IPS-15b (cell line): ENCODE measurements around the gene CDC37.
A peak's percentile ranks its signal among the peaks of the same experiment; 100 is the strongest.
"Not testable (repeated sequence)": the region's sequence is repeated elsewhere in the genome, so short reads cannot be mapped to it uniquely, and the experiment has no call there.

ENCODE experiments used
- H3K27me3 ChIP-seq: one replicate; pipeline ENCODE4 v1.6.1; 2013; ENCODE audit warnings: low read length; ENCODE audit not compliant: control insufficient read depth, insufficient read depth
- H3K36me3 ChIP-seq: one replicate; pipeline ENCODE4 v1.6.1; 2013; ENCODE audit warnings: low read length; ENCODE audit not compliant: control insufficient read depth, insufficient read depth
- H3K4me1 ChIP-seq: one replicate; pipeline ENCODE4 v1.6.1; 2013; ENCODE audit warnings: mild to moderate bottlenecking, low read length; ENCODE audit not compliant: control insufficient read depth, insufficient read depth
- H3K4me3 ChIP-seq: one replicate; pipeline ENCODE4 v1.5.1; 2013; ENCODE audit warnings: low read depth, low read length
- H3K9ac ChIP-seq: one replicate; pipeline ENCODE4 v1.6.1; 2013; ENCODE audit warnings: low read depth, mild to moderate bottlenecking, low read length
- H3K9me3 ChIP-seq: one replicate; pipeline ENCODE4 v1.6.1; 2013; ENCODE audit warnings: mild to moderate bottlenecking, low read length; ENCODE audit not compliant: control insufficient read depth, insufficient read depth

CDC37 gene

DNA sequence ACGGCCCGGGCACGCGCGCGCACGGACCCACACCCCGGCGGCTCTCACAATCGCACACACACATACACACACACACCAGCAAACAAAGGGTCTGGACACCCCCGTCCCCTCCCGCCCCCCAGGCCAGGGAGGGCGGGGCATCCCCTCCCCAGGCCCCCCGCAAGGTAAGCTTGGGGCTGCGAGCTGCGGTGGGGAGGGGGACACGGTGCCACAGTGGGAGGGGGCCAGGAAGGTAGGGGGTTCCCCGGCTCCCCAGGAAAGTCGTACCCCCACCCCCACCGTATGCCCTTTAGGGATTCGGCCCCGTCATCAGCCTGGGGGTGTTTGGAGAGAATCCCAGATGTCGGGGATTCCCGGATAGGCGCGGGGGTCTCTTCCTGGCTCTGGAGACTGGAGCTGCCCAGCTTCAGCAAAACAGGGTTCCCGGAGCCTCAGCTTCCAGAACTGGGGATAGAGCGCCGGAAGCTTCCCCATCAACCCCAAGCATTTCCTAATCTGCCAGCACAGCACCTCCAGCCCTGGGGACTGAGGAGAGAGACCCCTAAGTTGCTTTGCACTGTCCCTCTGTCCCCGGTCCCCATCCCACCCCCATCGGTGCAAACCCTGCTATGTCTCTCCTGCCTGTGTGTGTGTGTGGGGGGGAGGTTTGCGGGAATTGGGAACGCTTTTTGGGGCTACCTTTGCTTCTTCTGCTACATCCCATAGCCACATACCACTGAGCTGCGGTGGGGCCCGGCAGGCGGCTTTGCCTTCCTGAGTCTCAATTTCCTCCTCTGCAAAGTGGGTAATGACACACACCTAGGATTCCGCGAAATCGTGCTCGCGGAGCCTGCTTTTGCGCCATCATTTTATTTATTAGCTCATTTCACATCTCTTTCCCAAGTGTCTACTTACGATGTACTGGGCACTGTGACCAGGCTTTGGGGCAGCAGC, 1.8 kb upstream of the CDC37 start:
- H3K4me1 ChIP-seq = peaks cover 2% of the 10 kb centered on the region
- peaks cover 22% of the 10 kb centered on the region for H3K27me3 ChIP-seq
- H3K4me3 ChIP-seq = peak overlapping the region; percentile 97
- H3K9ac ChIP-seq = no peak overlapping the region
- H3K36me3 ChIP-seq = no peaks in the 10 kb centered on the region
- H3K9me3 ChIP-seq = no peaks in the 10 kb centered on the region

DNA sequence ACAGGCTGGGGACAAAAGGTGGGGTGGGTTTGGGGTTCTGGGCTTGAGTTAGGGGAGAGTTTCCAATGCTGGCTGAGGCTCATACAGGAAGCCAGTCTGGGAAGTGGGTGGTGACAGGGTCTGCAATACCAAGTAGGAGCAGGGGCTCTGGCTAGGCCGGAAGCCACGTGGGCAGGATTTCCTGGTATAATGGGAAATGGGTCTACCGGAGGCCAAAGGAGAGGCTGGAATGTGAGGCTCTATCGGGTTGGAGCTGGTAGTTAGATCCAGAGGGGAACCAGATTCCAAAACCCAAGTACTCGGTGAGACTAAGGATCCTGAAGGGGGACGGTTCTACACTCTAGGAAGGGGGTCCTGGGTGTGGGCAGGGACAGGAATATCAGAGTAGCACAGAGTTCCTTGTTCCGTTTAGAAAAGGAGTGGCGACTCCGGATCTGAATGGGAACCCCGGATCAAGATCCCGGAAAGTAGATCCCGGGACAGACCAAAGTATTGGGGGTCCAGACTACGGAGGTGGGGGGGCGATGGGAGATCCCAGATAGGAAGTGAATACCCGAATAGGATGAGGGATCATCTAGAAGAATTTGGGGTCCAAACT, 802 bp downstream of the CDC37 start:
- H3K27me3 ChIP-seq = peaks cover 22% of the 10 kb centered on the region
- H3K36me3 ChIP-seq = peaks cover 3% of the 10 kb centered on the region
- H3K4me3 ChIP-seq = peak overlapping the region; percentile 97
- peak overlapping the region; percentile 92 for H3K9ac ChIP-seq
- peaks cover 2% of the 10 kb centered on the region for H3K4me1 ChIP-seq
- no peaks in the 10 kb centered on the region for H3K9me3 ChIP-seq

DNA sequence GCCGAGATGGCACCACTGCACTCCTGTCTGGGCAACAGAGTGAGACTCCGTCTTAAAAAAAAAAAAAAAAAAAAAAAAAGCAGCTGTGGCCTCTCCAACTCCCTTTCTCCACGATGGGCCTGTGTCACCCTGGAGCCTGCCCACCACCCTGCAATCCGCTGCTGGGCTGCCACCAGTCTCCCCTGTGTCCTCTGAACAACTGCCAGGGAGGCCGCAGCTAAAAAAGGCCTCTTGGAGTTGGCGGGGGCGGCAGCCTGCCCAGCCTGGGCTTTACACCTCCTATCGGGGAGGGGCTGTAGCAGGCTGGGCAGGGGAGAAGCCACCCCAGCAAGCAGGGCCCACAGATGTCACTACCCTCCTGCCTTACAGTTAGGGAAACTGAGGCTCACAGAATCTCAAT, 3.5 kb downstream of the CDC37 start:
- Histone ChIP-seq H3K36me3 (peaks cover 16% of the 10 kb centered on the region), H3K4me1 (peaks cover 2% of the 10 kb centered on the region), H3K27me3 (peaks cover 2% of the 10 kb centered on the region), H3K9ac (no peak overlapping the region), H3K4me3 (no peak overlapping the region), H3K9me3 (no peaks in the 10 kb centered on the region)

DNA sequence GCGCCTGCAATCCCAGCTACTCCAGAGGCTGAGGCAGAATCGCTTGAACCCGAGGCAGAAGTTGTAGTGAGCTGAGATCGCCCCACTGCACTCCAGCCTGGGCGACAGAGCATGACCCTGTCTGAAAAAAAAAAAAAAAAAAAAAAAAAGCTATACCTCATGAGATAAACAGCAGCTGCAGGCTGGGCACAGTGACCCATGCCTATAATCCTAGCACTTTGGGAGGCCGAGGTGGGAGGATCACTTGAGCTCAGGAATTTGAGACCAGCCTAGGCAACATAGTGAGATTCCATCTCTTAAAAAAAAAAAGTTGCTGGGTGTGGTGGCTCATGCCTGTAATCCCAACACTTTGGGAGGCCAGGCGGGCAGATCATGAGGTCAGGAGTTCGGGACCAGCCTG, 4.0 kb downstream of the CDC37 start:
- H3K9me3 ChIP-seq, H3K4me1 ChIP-seq, H3K9ac ChIP-seq, H3K4me3 ChIP-seq, H3K27me3 ChIP-seq: not testable (repeated sequence)
- peaks cover 18% of the 10 kb centered on the region for H3K36me3 ChIP-seq

DNA sequence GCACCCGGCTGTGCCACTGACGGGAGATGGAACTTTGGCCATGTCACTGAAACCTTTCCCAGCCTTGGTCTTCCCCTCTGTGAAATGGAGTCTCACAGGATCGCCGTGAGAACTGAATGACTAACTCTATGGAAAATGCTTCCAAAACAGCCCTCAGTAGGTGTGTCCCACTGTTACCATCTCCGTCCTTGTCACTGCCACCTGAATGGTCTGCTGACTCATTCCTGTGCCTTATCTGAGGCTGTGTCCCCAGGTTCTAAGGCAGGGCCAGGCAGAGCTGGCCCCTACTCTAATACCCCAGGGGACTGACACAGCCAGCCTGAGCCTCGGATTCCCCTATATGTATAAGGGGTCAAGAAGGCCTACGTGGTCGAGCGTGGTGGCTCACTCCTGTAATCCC, 4.5 kb downstream of the CDC37 start:
- H3K27me3 ChIP-seq = no peaks in the 10 kb centered on the region
- H3K4me1 ChIP-seq = peaks cover 2% of the 10 kb centered on the region
- no peaks in the 10 kb centered on the region for H3K9me3 ChIP-seq
- H3K9ac ChIP-seq = no peak overlapping the region
- no peak overlapping the region for H3K4me3 ChIP-seq
- H3K36me3 ChIP-seq = peaks cover 21% of the 10 kb centered on the region

DNA sequence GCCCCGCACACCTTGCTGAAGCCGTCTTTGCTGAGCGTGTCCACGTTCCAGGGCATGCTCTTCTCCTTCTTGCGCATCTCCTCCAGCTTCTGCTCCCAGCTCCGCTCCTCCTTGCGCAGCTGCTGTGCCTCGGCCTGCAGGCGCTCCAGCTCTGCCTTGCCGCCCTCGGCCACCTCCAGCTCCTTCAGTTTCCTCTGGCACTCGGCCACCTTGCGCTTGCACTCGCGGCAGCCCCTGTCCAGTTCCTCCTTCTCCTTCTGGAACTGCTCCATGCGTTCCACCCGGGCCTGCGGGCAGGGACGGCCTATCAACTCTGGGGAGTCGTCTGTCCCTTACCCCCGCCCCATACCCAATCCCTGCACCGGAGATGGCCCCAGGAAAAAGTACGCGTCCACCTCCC, 7.4 kb downstream of the CDC37 start:
- Histone ChIP-seq H3K9ac (no peak overlapping the region), H3K27me3 (no peaks in the 10 kb centered on the region), H3K4me3 (no peak overlapping the region), H3K36me3 (peaks cover 38% of the 10 kb centered on the region), H3K9me3 (no peaks in the 10 kb centered on the region), H3K4me1 (no peaks in the 10 kb centered on the region)

DNA sequence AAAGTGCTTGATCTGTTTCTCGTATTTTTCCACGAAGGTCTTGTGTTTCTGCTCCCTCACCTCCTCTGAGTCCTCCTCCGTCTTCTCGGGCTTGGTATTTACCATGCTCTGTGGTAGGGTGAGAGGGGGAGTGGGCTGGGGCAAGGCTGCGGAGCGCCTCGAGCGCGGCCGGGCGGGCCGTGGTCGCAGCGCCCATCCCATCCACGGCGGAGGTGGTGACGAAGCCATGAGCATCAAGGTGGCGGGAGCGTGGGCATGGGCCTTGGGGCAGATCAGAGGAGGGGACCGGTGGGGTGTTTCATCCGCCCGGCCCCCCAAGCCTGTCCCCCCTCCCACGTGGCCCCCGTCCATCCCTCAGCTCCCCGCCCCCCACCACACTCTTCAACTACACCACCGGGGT, 7.9 kb downstream of the CDC37 start:
- Histone ChIP-seq H3K27me3 (no peaks in the 10 kb centered on the region), H3K4me1 (no peaks in the 10 kb centered on the region), H3K9ac (no peak overlapping the region), H3K4me3 (no peak overlapping the region), H3K36me3 (peaks cover 38% of the 10 kb centered on the region), H3K9me3 (no peaks in the 10 kb centered on the region)

DNA sequence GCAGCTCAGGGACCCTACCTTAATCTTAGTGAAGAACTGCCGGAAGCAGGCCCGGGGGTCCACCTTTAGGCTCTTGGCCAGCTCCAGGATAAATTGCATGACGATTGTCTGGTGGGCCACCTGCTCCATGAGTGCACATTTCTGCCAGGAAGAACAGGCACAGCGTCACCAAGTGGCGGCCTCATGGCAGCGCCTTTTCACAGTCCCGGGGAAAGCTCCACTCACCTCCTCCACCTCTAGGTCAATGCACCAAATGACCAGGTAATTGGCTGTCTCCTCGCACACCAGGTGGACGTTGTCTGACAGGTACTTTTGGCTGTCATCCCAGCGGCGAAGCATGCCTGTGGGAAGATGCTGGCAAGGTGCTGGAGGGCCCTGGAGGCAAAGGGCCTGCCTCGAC, 8.3 kb downstream of the CDC37 start:
- Histone ChIP-seq H3K36me3 (peaks cover 38% of the 10 kb centered on the region), H3K4me1 (no peaks in the 10 kb centered on the region), H3K9me3 (no peaks in the 10 kb centered on the region), H3K27me3 (no peaks in the 10 kb centered on the region), H3K4me3 (no peak overlapping the region), H3K9ac (no peak overlapping the region)

DNA sequence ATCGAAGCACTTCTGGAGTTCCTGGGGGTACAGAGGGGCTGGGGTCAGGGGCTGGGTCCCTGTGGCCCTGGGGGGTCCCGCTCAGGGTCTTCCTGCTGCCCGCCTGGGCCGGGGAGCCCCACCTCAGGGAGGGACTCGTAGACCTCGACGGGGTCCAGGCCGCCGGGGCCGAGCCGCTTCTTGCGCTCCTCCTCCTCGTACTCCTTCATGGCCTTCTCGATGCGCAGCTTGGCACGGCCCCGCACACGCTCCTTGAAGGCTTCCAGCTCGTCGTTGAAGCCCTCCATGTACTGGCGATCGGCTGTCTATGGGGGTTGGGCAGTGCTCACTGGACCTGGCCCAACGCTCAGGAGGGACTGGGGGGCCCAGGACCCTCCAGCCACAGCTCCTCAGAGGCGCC, 10.2 kb downstream of the CDC37 start:
- H3K9me3 ChIP-seq = no peaks in the 10 kb centered on the region
- H3K4me3 ChIP-seq = no peak overlapping the region
- H3K4me1 ChIP-seq = no peaks in the 10 kb centered on the region
- peaks cover 38% of the 10 kb centered on the region for H3K36me3 ChIP-seq
- H3K9ac ChIP-seq = no peak overlapping the region
- no peaks in the 10 kb centered on the region for H3K27me3 ChIP-seq

DNA sequence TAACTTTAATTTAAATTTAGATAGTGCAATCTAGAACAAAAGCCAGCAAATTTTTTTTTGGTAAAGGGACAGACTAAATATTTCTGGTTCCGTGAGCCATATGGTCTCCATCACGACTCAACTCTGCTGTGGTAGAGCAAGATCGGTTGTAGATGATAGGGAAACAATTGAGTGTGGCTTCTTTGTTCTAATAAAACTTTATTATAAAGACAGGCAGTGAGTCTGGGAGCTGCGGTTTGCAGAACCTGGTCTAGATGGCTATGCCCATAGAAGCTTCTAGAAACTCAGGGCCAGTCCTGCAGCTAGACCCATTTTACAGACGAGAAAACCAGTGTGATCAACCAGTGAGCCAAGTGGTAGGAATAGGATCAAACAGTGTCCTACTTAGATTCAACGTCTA, 11.2 kb downstream of the CDC37 start:
- no peak overlapping the region for H3K4me3 ChIP-seq
- no peaks in the 10 kb centered on the region for H3K4me1 ChIP-seq
- no peaks in the 10 kb centered on the region for H3K9me3 ChIP-seq
- peaks cover 35% of the 10 kb centered on the region for H3K36me3 ChIP-seq
- H3K27me3 ChIP-seq = no peaks in the 10 kb centered on the region
- H3K9ac ChIP-seq = no peak overlapping the region

DNA sequence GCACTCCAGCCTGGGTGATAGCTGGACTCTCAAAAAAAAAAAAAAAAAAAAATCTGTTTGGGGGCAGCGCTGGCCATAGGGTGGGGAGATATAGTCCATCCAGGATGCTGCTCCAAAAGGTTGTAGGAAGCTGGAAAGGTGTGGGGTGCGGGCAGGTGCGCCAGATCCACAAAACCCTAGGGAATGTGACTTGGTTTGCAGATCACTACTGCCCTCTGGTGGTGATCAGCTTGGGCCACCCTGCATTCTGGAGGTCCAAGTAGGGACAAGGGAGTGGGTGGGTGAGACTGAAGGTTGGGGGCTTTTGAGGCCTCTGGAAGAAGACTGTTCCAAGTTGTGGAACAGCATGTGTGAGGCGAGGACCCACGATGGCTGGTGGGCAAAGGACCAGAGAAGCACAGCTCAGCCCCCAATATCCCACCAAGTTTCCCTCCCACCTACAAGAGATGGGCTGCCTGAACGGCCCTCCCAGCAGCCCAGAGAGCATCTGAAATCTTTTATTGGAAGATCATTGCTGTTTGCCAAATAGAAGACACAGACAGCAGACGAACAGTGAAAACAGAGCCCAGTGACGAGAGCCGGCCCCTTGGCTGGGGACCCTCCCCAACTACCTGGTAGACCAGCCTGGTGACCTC, 12.6 kb downstream of the CDC37 start:
- Histone ChIP-seq H3K27me3 (no peaks in the 10 kb centered on the region), H3K9ac (no peak overlapping the region), H3K4me1 (no peaks in the 10 kb centered on the region), H3K36me3 (peaks cover 30% of the 10 kb centered on the region), H3K9me3 (no peaks in the 10 kb centered on the region), H3K4me3 (no peak overlapping the region)

DNA sequence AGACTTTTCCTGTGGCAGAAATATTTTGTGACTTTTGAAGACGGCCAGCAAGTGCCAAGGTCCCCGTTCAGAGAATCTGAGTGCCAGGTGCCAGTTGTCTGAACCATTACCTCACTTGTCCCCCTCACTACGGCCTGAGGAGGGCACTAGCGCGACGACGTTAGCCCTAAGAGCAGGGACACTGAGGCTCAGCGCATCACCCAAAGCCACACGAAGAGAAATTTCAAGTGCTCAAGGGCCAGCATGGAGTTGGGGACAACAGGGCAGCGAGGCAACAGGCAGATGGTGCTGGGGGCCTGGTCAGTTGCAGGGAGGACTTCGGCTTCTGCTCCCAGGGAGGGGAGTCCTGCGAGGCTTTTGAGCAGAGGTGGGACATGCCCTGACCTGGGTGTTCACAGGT, 13.5 kb downstream of the CDC37 start:
- Histone ChIP-seq H3K4me3 (no peak overlapping the region), H3K4me1 (no peaks in the 10 kb centered on the region), H3K9ac (no peak overlapping the region), H3K9me3 (no peaks in the 10 kb centered on the region), H3K36me3 (peaks cover 22% of the 10 kb centered on the region), H3K27me3 (no peaks in the 10 kb centered on the region)
